Left forelimb (tissue), 1 donor: ENCODE measurements around the gene UBE2N.
"Not testable (repeated sequence)": the region's sequence is repeated elsewhere in the genome, so short reads cannot be mapped to it uniquely, and the experiment has no call there.

Experiments used
- DNase-seq: peaks from one replicate; pipeline ENCODE4 v3.0.0-alpha.2; 2018; ENCODE audit warnings: low spot score

Gene UBE2N

GRCh38 chr12:93411060-93411459 is 30.7 kb downstream of the UBE2N start:
- DNase-seq: not testable (repeated sequence)

- not testable (repeated sequence) for DNase-seq
These were observed 32.2 kb downstream of the UBE2N start for GRCh38 chr12:93409343-93410187.

GRCh38 chr12:93408813-93409212 is 32.9 kb downstream of the UBE2N start:
- no peak for DNase-seq

- no peak for DNase-seq
These were observed 33.8 kb downstream of the UBE2N start for GRCh38 chr12:93407963-93408283.

GRCh38 chr12:93407054-93407962 is 34.4 kb downstream of the UBE2N start:
- DNase-seq: no peak

GRCh38 chr12:93404961-93405849 is 36.5 kb downstream of the UBE2N start:
- DNase-seq: no peak

- DNase-seq: no peak
These were observed 37.6 kb downstream of the UBE2N start for GRCh38 chr12:93403988-93404803.

GRCh38 chr12:93402333-93403311 is 39.1 kb downstream of the UBE2N start:
- DNase-seq: no peak

- not testable (repeated sequence) for DNase-seq
These were observed 42.4 kb downstream of the UBE2N start for GRCh38 chr12:93399183-93399863.

- DNase-seq: no peak
These were observed 44.3 kb downstream of the UBE2N start for GRCh38 chr12:93397412-93397811.

GRCh38 chr12:93393425-93393824 is 48.3 kb downstream of the UBE2N start:
- no peak for DNase-seq

- DNase-seq: no peak
These were observed 51.0 kb downstream of the UBE2N start for GRCh38 chr12:93390549-93391297.

GRCh38 chr12:93390031-93390430 is 51.7 kb downstream of the UBE2N start:
- no peak for DNase-seq

- no peak for DNase-seq
These were observed 54.0 kb downstream of the UBE2N start for GRCh38 chr12:93387780-93388179.

- not testable (repeated sequence) for DNase-seq
These were observed 59.7 kb downstream of the UBE2N start for GRCh38 chr12:93381976-93382437.

- DNase-seq: no peak
These were observed 60.4 kb downstream of the UBE2N start for GRCh38 chr12:93381161-93381975.

- no peak for DNase-seq
These were observed 61.1 kb downstream of the UBE2N start for GRCh38 chr12:93380480-93381121.
